ENCODE measurements around the gene HRH1. TPM values are rescaled to one million over a fixed set of nuclear protein-coding genes. Genes with fewer than 3 reads are reported as not detected.

The HRH1 gene
- total RNA-seq, 1 donor from 2014 or later = 0.19 TPM

DNA sequence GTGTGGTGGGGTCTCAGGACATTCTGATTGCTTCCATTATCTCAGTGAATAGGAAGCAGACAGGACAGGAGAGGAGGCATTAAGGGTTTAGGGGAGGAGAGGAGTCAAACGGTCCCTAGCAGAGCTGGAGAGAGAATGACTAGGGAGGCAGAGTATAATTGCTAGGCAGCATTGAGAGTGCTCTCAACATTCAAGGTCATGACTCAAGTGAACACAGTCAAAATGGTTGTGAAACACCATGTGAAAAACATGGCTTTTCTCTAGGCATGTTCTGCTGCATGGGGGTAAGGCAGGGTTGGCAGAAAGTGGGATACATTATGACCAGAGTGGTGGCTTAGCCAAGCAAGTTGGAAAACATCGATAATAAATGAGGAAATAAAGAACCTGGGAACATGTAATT, 19.5 kb upstream of the HRH1 start:
- no peak overlapping the region for H3K27ac ChIP-seq
- no peak for DNase-seq (ENCODE audit: low spot score)
- Mint-ChIP-seq H3K4me1 (peaks cover 3% of the 10 kb centered on the region), H3K4me3 (no peak overlapping the region), H3K27ac (no peak overlapping the region), H3K36me3 (no peaks in the 10 kb centered on the region), H3K27me3 (ENCODE audit: insufficient read depth, low read depth) (peaks cover 2% of the 10 kb centered on the region), H3K9me3 (no peaks in the 10 kb centered on the region)
- no peak overlapping the region for H3K9ac ChIP-seq
- H3K4me1 ChIP-seq = no peaks in the 10 kb centered on the region
- H3F3A ChIP-seq (ENCODE audit: low read depth) = no peaks in the 10 kb centered on the region
- H2AFZ ChIP-seq (replicated peaks) = no peak overlapping the region
- no peak for TF ChIP-seq CTCF (IDR thresholded peaks at IDR 0.05)
- H3K27me3 ChIP-seq = no peaks in the 10 kb centered on the region
- no peaks in the 10 kb centered on the region for H4K20me1 ChIP-seq (ENCODE audit: low read depth)
- H3K4me3 ChIP-seq = no peak overlapping the region
- no peak overlapping the region for H3K4me2 ChIP-seq
- H3K9me3 ChIP-seq (ENCODE audit: low read depth) = no peaks in the 10 kb centered on the region
- no peaks in the 10 kb centered on the region for H3K36me3 ChIP-seq
- no peaks in the 10 kb centered on the region for H3K79me2 ChIP-seq (ENCODE audit: low read depth)

DNA sequence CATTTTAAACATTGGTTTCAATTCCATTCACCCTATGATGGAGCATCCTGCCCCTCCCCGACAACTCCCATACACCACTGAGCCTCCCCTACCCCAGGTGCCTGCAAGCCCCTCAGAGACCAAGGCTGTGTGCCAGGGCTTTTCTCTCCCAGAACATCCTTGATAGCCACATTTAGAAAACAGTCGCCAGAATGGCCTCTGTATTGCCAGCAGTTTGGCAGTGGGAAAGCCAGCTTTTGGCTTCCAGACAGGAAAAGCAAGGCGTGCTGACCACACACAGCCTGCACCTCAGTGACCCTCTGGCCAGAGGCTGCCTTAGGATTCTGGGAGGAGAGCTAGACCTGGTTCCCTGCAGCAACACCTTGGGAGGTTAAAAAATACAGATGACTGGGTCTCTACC, 18.2 kb upstream of the HRH1 start:
- no peaks in the 10 kb centered on the region for H3K36me3 ChIP-seq
- no peak overlapping the region for H3K27ac ChIP-seq
- no peaks in the 10 kb centered on the region for H3K27me3 ChIP-seq
- no peaks in the 10 kb centered on the region for H3F3A ChIP-seq (ENCODE audit: low read depth)
- no peak overlapping the region for H3K9ac ChIP-seq
- no peaks in the 10 kb centered on the region for H3K9me3 Mint-ChIP-seq
- no peaks in the 10 kb centered on the region for H3K4me1 Mint-ChIP-seq
- no peaks in the 10 kb centered on the region for H3K36me3 Mint-ChIP-seq
- H3K27ac Mint-ChIP-seq = no peak overlapping the region
- no peaks in the 10 kb centered on the region for H4K20me1 ChIP-seq (ENCODE audit: low read depth)
- no peaks in the 10 kb centered on the region for H3K9me3 ChIP-seq (ENCODE audit: low read depth)
- no peak for DNase-seq (ENCODE audit: low spot score)
- H2AFZ ChIP-seq (replicated peaks) = no peak overlapping the region
- H3K4me1 ChIP-seq = no peaks in the 10 kb centered on the region
- no peak overlapping the region for H3K4me3 Mint-ChIP-seq
- no peak overlapping the region for H3K4me2 ChIP-seq
- no peak overlapping the region for H3K4me3 ChIP-seq
- no peaks in the 10 kb centered on the region for H3K79me2 ChIP-seq (ENCODE audit: low read depth)
- TF ChIP-seq CTCF (IDR thresholded peaks at IDR 0.05) = no peak
- TF ChIP-seq EZH2phosphoT487 (IDR thresholded peaks at IDR 0.05) = no peak
- TF ChIP-seq EZH2 (IDR thresholded peaks at IDR 0.05) = no peak
- H3K27me3 Mint-ChIP-seq (ENCODE audit: insufficient read depth, low read depth) = peaks cover 2% of the 10 kb centered on the region

- Mint-ChIP-seq H3K9me3 (no peaks in the 10 kb centered on the region), H3K27ac (no peak overlapping the region), H3K36me3 (no peaks in the 10 kb centered on the region), H3K4me1 (no peaks in the 10 kb centered on the region), H3K27me3 (ENCODE audit: insufficient read depth, low read depth) (peaks cover 2% of the 10 kb centered on the region), H3K4me3 (no peak overlapping the region)
- Histone ChIP-seq H3K27me3 (no peaks in the 10 kb centered on the region), H3K27ac (no peak overlapping the region), H2AFZ (replicated peaks) (no peak overlapping the region), H3K4me1 (no peaks in the 10 kb centered on the region), H3K36me3 (no peaks in the 10 kb centered on the region), H3F3A (ENCODE audit: low read depth) (no peaks in the 10 kb centered on the region), H3K4me2 (no peak overlapping the region), H3K9me3 (ENCODE audit: low read depth) (no peaks in the 10 kb centered on the region), H3K9ac (no peak overlapping the region), H3K79me2 (ENCODE audit: low read depth) (no peaks in the 10 kb centered on the region), H3K4me3 (no peak overlapping the region), H4K20me1 (ENCODE audit: low read depth) (no peaks in the 10 kb centered on the region)
- no peak for DNase-seq (ENCODE audit: low spot score)
- TF ChIP-seq EZH2phosphoT487 (IDR thresholded peaks at IDR 0.05) = no peak
- no peak for TF ChIP-seq CTCF (IDR thresholded peaks at IDR 0.05)
- no peak for TF ChIP-seq EZH2 (IDR thresholded peaks at IDR 0.05)
Observed at GRCh38 chr3:11136830-11137626, 17.3 kb upstream of the HRH1 start.
